K562 (cell line): ENCODE data around the gene TNFSF13. TPM values are rescaled to one million over a fixed set of nuclear protein-coding genes. Genes with fewer than 3 reads are reported as not detected.

Source experiments
- ADNP ChIP-seq: fragments of 200-800 bp; sonication (Bioruptor generic); IDR thresholded peaks from 2 replicates; pipeline ENCODE4 v1.6.1; 2016; ENCODE audit warnings: missing genetic modification characterization, missing compliant biosample characterization
- CBFA2T3 ChIP-seq: fragments of 450-650 bp; IDR thresholded peaks from 2 replicates; pipeline ENCODE4 v1.6.1; 2017
- CBX8 ChIP-seq: fragments of 200-600 bp; sonication (generic); IDR thresholded peaks from 2 replicates; pipeline ENCODE4 v1.6.1; 2012; ENCODE audit warnings: borderline replicate concordance, mixed run types, low read depth, mild to moderate bottlenecking, moderate library complexity, mixed read lengths, low read length, control low read depth, inconsistent platforms; ENCODE audit not compliant: poor library complexity, severe bottlenecking; ENCODE audit errors: extremely low read depth
- CTBP1 ChIP-seq: fragments of 450-650 bp; IDR thresholded peaks from 2 replicates; pipeline ENCODE4 v1.6.1; 2016; ENCODE audit warnings: borderline replicate concordance
- EP400 ChIP-seq: fragments of 450-650 bp; IDR thresholded peaks from 2 replicates; pipeline ENCODE4 v1.6.1; 2017; ENCODE audit warnings: antibody characterized with exemption, mild to moderate bottlenecking, moderate library complexity
- FOSL1 ChIP-seq: fragments of 200-800 bp; sonication (Bioruptor generic); conservative IDR thresholded peaks from 2 replicates; pipeline ENCODE4 v1.6.1; 2016; ENCODE audit warnings: missing genetic modification characterization, missing compliant biosample characterization
- FOXA3 ChIP-seq, 2 experiments: fragments of 450-650 bp in 1 of 2; sonication (generic) in 1 of 2; formaldehyde crosslinking; IDR thresholded peaks in 1 of 2; conservative IDR thresholded peaks in 1 of 2; 2 replicates each; pipeline versions ENCODE4 v1.4.0 to v1.8.0; 2020 to 2022; ENCODE audit warnings: mild to moderate bottlenecking in 2 of 2, missing genetic modification reagents in 1 of 2
- FOXK1 ChIP-seq: sonication (generic); formaldehyde crosslinking; IDR thresholded peaks from 2 replicates; pipeline ENCODE4 v1.8.0; 2022; ENCODE audit warnings: missing genetic modification reagents, mild to moderate bottlenecking, borderline replicate concordance
- HDAC3 ChIP-seq: fragments of 450-650 bp; IDR thresholded peaks from 2 replicates; pipeline ENCODE4 v1.6.1; 2018; ENCODE audit warnings: borderline replicate concordance, mild to moderate bottlenecking, moderate library complexity; ENCODE audit not compliant: partially characterized antibody
- KHSRP ChIP-seq: fragments of 450-650 bp; IDR thresholded peaks from 2 replicates; pipeline ENCODE4 v1.6.1; 2017
- KLF16 ChIP-seq: IDR thresholded peaks from 2 replicates; pipeline ENCODE4 v1.6.1; 2016; ENCODE audit warnings: antibody characterized with exemption
- MBD2 ChIP-seq: sonication (generic); IDR thresholded peaks from 2 replicates; pipeline ENCODE4 v1.6.1; 2016; ENCODE audit warnings: low read depth, borderline replicate concordance
- MCM5 ChIP-seq: fragments of 450-650 bp; IDR thresholded peaks from 2 replicates; pipeline ENCODE4 v1.6.1; 2016; ENCODE audit warnings: low read depth
- MTF1 ChIP-seq: fragments of 250-450 bp; sonication (Bioruptor Pico); IDR thresholded peaks from 2 replicates; pipeline ENCODE4 v1.9.0; 2021; ENCODE audit warnings: moderate library complexity, mild to moderate bottlenecking, inconsistent platforms, borderline replicate concordance
- MYNN ChIP-seq, 2 experiments: sonication (generic); formaldehyde crosslinking in 1 of 2; IDR thresholded peaks; 2 replicates each; pipeline versions ENCODE4 v1.5.0 to v1.6.1; 2016 to 2020; ENCODE audit warnings: antibody characterized with exemption in 1 of 2, missing genetic modification reagents in 1 of 2
- NCOA2 ChIP-seq, 2 experiments: fragments of 450-650 bp; IDR thresholded peaks; 2 replicates each; pipeline ENCODE4 v1.6.1; 2018; ENCODE audit warnings: mild to moderate bottlenecking in 2 of 2, moderate library complexity in 1 of 2; ENCODE audit not compliant: partially characterized antibody in 2 of 2
- NCOR1 ChIP-seq: fragments of 450-650 bp; IDR thresholded peaks from 2 replicates; pipeline ENCODE4 v1.6.1; 2016; ENCODE audit warnings: mild to moderate bottlenecking, moderate library complexity
- POLR3A ChIP-seq: IDR thresholded peaks from 2 replicates; pipeline ENCODE4 v1.6.1; 2011; ENCODE audit warnings: borderline replicate concordance, mild to moderate bottlenecking, moderate library complexity; ENCODE audit not compliant: insufficient read length, insufficient read depth; ENCODE audit errors: extremely low read depth
- RAD51 ChIP-seq: fragments of 450-650 bp; IDR thresholded peaks from 2 replicates; pipeline ENCODE4 v1.7.1; 2016; ENCODE audit warnings: low read depth, mild to moderate bottlenecking, borderline replicate concordance
- RCOR1 ChIP-seq, 2 experiments: IDR thresholded peaks; 2 replicates each; pipeline ENCODE4 v1.6.1; 2012; ENCODE audit warnings: low read depth in 2 of 2, low read length in 2 of 2, borderline replicate concordance in 1 of 2, improper control_type of control experiment in 1 of 2
- RHOXF2B ChIP-seq: fragments of 250-450 bp; sonication (Bioruptor Pico); conservative IDR thresholded peaks from 2 replicates; pipeline ENCODE4 v1.5.1; 2021
- RUNX1 ChIP-seq: sonication (generic); IDR thresholded peaks from 2 replicates; pipeline ENCODE4 v1.6.1; 2016; ENCODE audit warnings: antibody characterized with exemption, low read depth
- SMC3 ChIP-seq: conservative IDR thresholded peaks from 2 replicates; pipeline ENCODE4 v1.6.1; 2011; ENCODE audit warnings: low read depth, low read length, improper control_type of control experiment; ENCODE audit not compliant: insufficient read depth
- SRSF7 ChIP-seq: fragments of 200-400 bp; formaldehyde crosslinking; optimal IDR thresholded peaks from 2 replicates; pipeline ENCODE3; 2017; ENCODE audit warnings: mild to moderate bottlenecking, low read depth, low read length
- STAT5B ChIP-seq: fragments of 250-450 bp; sonication (Bioruptor Pico); IDR thresholded peaks from 2 replicates; pipeline ENCODE4 v1.8.0; 2021; ENCODE audit warnings: mild to moderate bottlenecking, inconsistent platforms
- TAF1 ChIP-seq: IDR thresholded peaks from 2 replicates; pipeline ENCODE4 v1.6.1; 2011; ENCODE audit warnings: mild to moderate bottlenecking, low read length, moderate library complexity; ENCODE audit not compliant: insufficient read depth, control insufficient read depth, severe bottlenecking; ENCODE audit errors: extremely low read depth
- ZNF140 ChIP-seq: fragments of 250-450 bp; sonication (Bioruptor Pico); IDR thresholded peaks from 2 replicates; pipeline ENCODE4 v1.8.0; 2021; ENCODE audit warnings: moderate library complexity, mild to moderate bottlenecking, inconsistent platforms
- ZNF77 ChIP-seq: fragments of 250-450 bp; sonication (Bioruptor Pico); IDR thresholded peaks from 2 replicates; pipeline ENCODE4 v1.5.0; 2020
- ZZZ3 ChIP-seq: fragments of 450-650 bp; IDR thresholded peaks from 2 replicates; pipeline ENCODE4 v1.6.1; 2016; ENCODE audit warnings: antibody characterized with exemption, mild to moderate bottlenecking, moderate library complexity
- polyA plus RNA-seq, 8 experiments: library from polyadenylated mRNA; depleted of rRNA in 4 of 8; stranded (reverse) in 5 of 8; unstranded in 3 of 8; fragments of >200 nt; fragmentation: Nextera tagmentation in 2 of 8; fragmentation: Illumina TruSeq in 1 of 8; extraction: Ambion mirVana in 2 of 8; extraction: Trizol in 1 of 8; gene quantifications; 2 replicates each; pipeline versions ENCODE4 v1.2.1 to v1.2.3, GENCODE V29; 2011 to 2014; ENCODE audit warnings: inconsistent platforms in 1 of 8, missing spikeins in 1 of 8
- total RNA-seq, 7 experiments: library from RNA; depleted of rRNA in 6 of 7; stranded (reverse); fragments of >200 nt in 6 of 7; fragmentation: Illumina TruSeq in 2 of 7; extraction: Trizol in 2 of 7; gene quantifications; 2 replicates each; pipeline versions ENCODE4 v1.2.1 to v1.2.3, GENCODE V29; 2011 to 2021; ENCODE audit warnings: low replicate concordance in 1 of 7
- TF ChIP-seq, protein P1 (sequence below): fragments of 450-650 bp; formaldehyde crosslinking; IDR thresholded peaks from 2 replicates; pipeline ENCODE4 v1.4.0; 2020; ENCODE audit warnings: mild to moderate bottlenecking
- TF ChIP-seq, protein P2 (sequence below): fragments of 450-650 bp; IDR thresholded peaks from 2 replicates; pipeline ENCODE4 v1.6.1; 2014; ENCODE audit warnings: low read depth, mild to moderate bottlenecking, moderate library complexity, borderline replicate concordance

Gene TNFSF13
- total and polyA plus RNA-seq, 9 of the 15 experiments (the other 6 are each of a cell fraction or from before 2014, with no cell fraction given) = 0.04 to 0.51 (median 0.19) TPM; not detected in 1

DNA sequence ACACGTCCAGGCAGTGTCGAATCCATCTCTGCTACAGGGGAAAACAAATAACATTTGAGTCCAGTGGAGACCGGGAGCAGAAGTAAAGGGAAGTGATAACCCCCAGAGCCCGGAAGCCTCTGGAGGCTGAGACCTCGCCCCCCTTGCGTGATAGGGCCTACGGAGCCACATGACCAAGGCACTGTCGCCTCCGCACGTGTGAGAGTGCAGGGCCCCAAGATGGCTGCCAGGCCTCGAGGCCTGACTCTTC lies 13.7 kb downstream of the TNFSF13 start (continued):
- no peak for TF ChIP-seq HDAC3
- no peak for TF ChIP-seq CTBP1
- TF ChIP-seq SRSF7 = no peak
- TF ChIP-seq FOXA3 (CRISPR knock-in tag; conservative IDR thresholded peaks at IDR 0.05 in 1 of 2, IDR thresholded peaks at IDR 0.05 in 1 of 2) = no peak
- TF ChIP-seq ZZZ3 = no peak
- no peak for TF ChIP-seq MTF1 (CRISPR knock-in tag)
- TF ChIP-seq POLR3A = no peak
- no peak for TF ChIP-seq RHOXF2B (CRISPR knock-in tag)
- no peak for TF ChIP-seq STAT5B (CRISPR knock-in tag)
- no peak for TF ChIP-seq SMC3
- TF ChIP-seq EP400 = no peak; the same call in 1 of the 2 replicates
- no peak for TF ChIP-seq NCOR1
- no peak for TF ChIP-seq KLF16
- no peak; a peak in 1 of 4 replicates for TF ChIP-seq RCOR1 (IDR thresholded peaks at IDR 0.05; ENCODE audit: borderline replicate concordance in 1 of 2, low read depth in 2 of 2, low read length in 2 of 2)
- TF ChIP-seq FOXK1 = no peak
- no peak for TF ChIP-seq FOSL1 (tag)
- no peak for TF ChIP-seq NCOA2 (IDR thresholded peaks at IDR 0.05; ENCODE audit: partially characterized antibody in 2 of 2)
- TF ChIP-seq RAD51 = peak; percentile 93
- no peak for TF ChIP-seq ADNP
- no peak for TF ChIP-seq CBX8
- TF ChIP-seq MCM5 = no peak
- no peak for TF ChIP-seq MBD2
- TF ChIP-seq, protein P1, sequence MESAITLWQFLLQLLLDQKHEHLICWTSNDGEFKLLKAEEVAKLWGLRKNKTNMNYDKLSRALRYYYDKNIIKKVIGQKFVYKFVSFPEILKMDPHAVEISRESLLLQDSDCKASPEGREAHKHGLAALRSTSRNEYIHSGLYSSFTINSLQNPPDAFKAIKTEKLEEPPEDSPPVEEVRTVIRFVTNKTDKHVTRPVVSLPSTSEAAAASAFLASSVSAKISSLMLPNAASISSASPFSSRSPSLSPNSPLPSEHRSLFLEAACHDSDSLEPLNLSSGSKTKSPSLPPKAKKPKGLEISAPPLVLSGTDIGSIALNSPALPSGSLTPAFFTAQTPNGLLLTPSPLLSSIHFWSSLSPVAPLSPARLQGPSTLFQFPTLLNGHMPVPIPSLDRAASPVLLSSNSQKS (CRISPR knock-in tag) = no peak
- no peak for TF ChIP-seq MYNN (IDR thresholded peaks at IDR 0.05)
- TF ChIP-seq MYNN (CRISPR knock-in tag; IDR thresholded peaks at IDR 0.05) = no peak
- TF ChIP-seq CBFA2T3 = no peak
- TF ChIP-seq, protein P2, sequence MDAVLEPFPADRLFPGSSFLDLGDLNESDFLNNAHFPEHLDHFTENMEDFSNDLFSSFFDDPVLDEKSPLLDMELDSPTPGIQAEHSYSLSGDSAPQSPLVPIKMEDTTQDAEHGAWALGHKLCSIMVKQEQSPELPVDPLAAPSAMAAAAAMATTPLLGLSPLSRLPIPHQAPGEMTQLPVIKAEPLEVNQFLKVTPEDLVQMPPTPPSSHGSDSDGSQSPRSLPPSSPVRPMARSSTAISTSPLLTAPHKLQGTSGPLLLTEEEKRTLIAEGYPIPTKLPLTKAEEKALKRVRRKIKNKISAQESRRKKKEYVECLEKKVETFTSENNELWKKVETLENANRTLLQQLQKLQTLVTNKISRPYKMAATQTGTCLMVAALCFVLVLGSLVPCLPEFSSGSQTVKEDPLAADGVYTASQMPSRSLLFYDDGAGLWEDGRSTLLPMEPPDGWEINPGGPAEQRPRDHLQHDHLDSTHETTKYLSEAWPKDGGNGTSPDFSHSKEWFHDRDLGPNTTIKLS = peak; percentile 52; the same call in 1 of the 2 replicates
- no peak for TF ChIP-seq TAF1
- no peak for TF ChIP-seq RUNX1
- TF ChIP-seq KHSRP = no peak
- no peak for TF ChIP-seq ZNF77 (CRISPR knock-in tag)
- TF ChIP-seq ZNF140 (CRISPR knock-in tag) = no peak
